ENCODE results near the gene CUX1.
A peak's percentile ranks its signal among the peaks of the same experiment; 100 is the strongest.
"Not testable (repeated sequence)": the region's sequence is repeated elsewhere in the genome, so short reads cannot be mapped to it uniquely, and the experiment has no call there.

Gene CUX1

GRCh38 chr7:101859411-101860106 lies 42.1 kb downstream of the CUX1 start:
- H3K4me3 Mint-ChIP-seq = no peak overlapping the region
- no peaks in the 10 kb centered on the region for H3K27me3 Mint-ChIP-seq
- H3K4me1 Mint-ChIP-seq (ENCODE audit: low read depth) = peaks cover 64% of the 10 kb centered on the region
- no peaks in the 10 kb centered on the region for H3K9me3 Mint-ChIP-seq
- intact Hi-C loops (cut with micrococcal nuclease) = no loop called here
- H3K27ac Mint-ChIP-seq = peak overlapping the region; percentile 12
- H3K36me3 Mint-ChIP-seq (ENCODE audit: low read depth) = peaks cover 15% of the 10 kb centered on the region

GRCh38 chr7:101860316-101861217 lies 43.1 kb downstream of the CUX1 start:
- intact Hi-C loops (cut with micrococcal nuclease) = no loop called here
- H3K36me3 Mint-ChIP-seq (ENCODE audit: low read depth) = peaks cover 20% of the 10 kb centered on the region
- peaks cover 54% of the 10 kb centered on the region for H3K4me1 Mint-ChIP-seq (ENCODE audit: low read depth)
- H3K4me3 Mint-ChIP-seq = no peak overlapping the region
- H3K27me3 Mint-ChIP-seq = no peaks in the 10 kb centered on the region
- H3K27ac Mint-ChIP-seq = peak overlapping the region; percentile 12
- H3K9me3 Mint-ChIP-seq = no peaks in the 10 kb centered on the region

- no peaks in the 10 kb centered on the region for H3K27me3 Mint-ChIP-seq
- H3K4me1 Mint-ChIP-seq (ENCODE audit: low read depth) = peaks cover 51% of the 10 kb centered on the region
These were observed 43.9 kb downstream of the CUX1 start for GRCh38 chr7:101861218-101861775.

GRCh38 chr7:101862280-101863220 lies 45.1 kb downstream of the CUX1 start:
- intact Hi-C loops (cut with micrococcal nuclease) = no loop called here
- Mint-ChIP-seq H3K4me3 (no peak overlapping the region), H3K9me3 (no peaks in the 10 kb centered on the region)

More at GRCh38 chr7:101861218-101861775, 43.9 kb downstream of the CUX1 start:
- Mint-ChIP-seq H3K36me3 (ENCODE audit: low read depth) (peaks cover 24% of the 10 kb centered on the region), H3K4me3 (no peak overlapping the region), H3K9me3 (no peaks in the 10 kb centered on the region), H3K27ac (no peak overlapping the region)
- intact Hi-C loops (cut with micrococcal nuclease) = no loop called here

GRCh38 chr7:101863598-101863997 lies 46.2 kb downstream of the CUX1 start:
- Mint-ChIP-seq H3K9me3 (no peaks in the 10 kb centered on the region), H3K36me3 (ENCODE audit: low read depth) (peaks cover 33% of the 10 kb centered on the region), H3K4me1 (ENCODE audit: low read depth) (peaks cover 34% of the 10 kb centered on the region), H3K4me3 (no peak overlapping the region), H3K27me3 (no peaks in the 10 kb centered on the region), H3K27ac (no peak overlapping the region)
- intact Hi-C loops (cut with micrococcal nuclease) = no loop called here

More at GRCh38 chr7:101862280-101863220, 45.1 kb downstream of the CUX1 start:
- no peaks in the 10 kb centered on the region for H3K27me3 Mint-ChIP-seq
- peaks cover 40% of the 10 kb centered on the region for H3K4me1 Mint-ChIP-seq (ENCODE audit: low read depth)
- H3K36me3 Mint-ChIP-seq (ENCODE audit: low read depth) = peaks cover 32% of the 10 kb centered on the region
- H3K27ac Mint-ChIP-seq = no peak overlapping the region

GRCh38 chr7:101864039-101864438 lies 46.6 kb downstream of the CUX1 start:
- H3K4me1 Mint-ChIP-seq (ENCODE audit: low read depth) = peaks cover 39% of the 10 kb centered on the region
- intact Hi-C loops (cut with micrococcal nuclease) = no loop called here
- no peak overlapping the region for H3K4me3 Mint-ChIP-seq
- H3K27ac Mint-ChIP-seq = no peak overlapping the region
- no peaks in the 10 kb centered on the region for H3K9me3 Mint-ChIP-seq
- H3K27me3 Mint-ChIP-seq = no peaks in the 10 kb centered on the region
- H3K36me3 Mint-ChIP-seq (ENCODE audit: low read depth) = peaks cover 37% of the 10 kb centered on the region

- Mint-ChIP-seq H3K36me3 (ENCODE audit: low read depth) (peaks cover 40% of the 10 kb centered on the region), H3K27ac (no peak overlapping the region), H3K4me1 (ENCODE audit: low read depth) (peaks cover 40% of the 10 kb centered on the region), H3K27me3 (no peaks in the 10 kb centered on the region), H3K9me3 (no peaks in the 10 kb centered on the region), H3K4me3 (no peak overlapping the region)
- intact Hi-C loops (cut with micrococcal nuclease) = no loop called here
These were observed 47.6 kb downstream of the CUX1 start for GRCh38 chr7:101865031-101865430.

- Mint-ChIP-seq H3K4me1 (ENCODE audit: low read depth) (peaks cover 41% of the 10 kb centered on the region), H3K4me3 (no peak overlapping the region), H3K9me3 (no peaks in the 10 kb centered on the region), H3K36me3 (ENCODE audit: low read depth) (peaks cover 36% of the 10 kb centered on the region), H3K27me3 (no peaks in the 10 kb centered on the region), H3K27ac (no peak overlapping the region)
- intact Hi-C loops (cut with micrococcal nuclease) = no loop called here
These were observed 48.0 kb downstream of the CUX1 start for GRCh38 chr7:101865455-101865854.

GRCh38 chr7:101866328-101866727 lies 48.9 kb downstream of the CUX1 start:
- intact Hi-C loops (cut with micrococcal nuclease) = no loop called here
- Mint-ChIP-seq H3K4me3 (no peak overlapping the region), H3K27me3 (no peaks in the 10 kb centered on the region), H3K9me3 (no peaks in the 10 kb centered on the region), H3K4me1 (ENCODE audit: low read depth) (peaks cover 41% of the 10 kb centered on the region), H3K27ac (no peak overlapping the region), H3K36me3 (ENCODE audit: low read depth) (peaks cover 30% of the 10 kb centered on the region)

- no peaks in the 10 kb centered on the region for H3K27me3 Mint-ChIP-seq
- H3K4me1 Mint-ChIP-seq (ENCODE audit: low read depth) = peaks cover 42% of the 10 kb centered on the region
- no peak overlapping the region for H3K27ac Mint-ChIP-seq
- H3K36me3 Mint-ChIP-seq (ENCODE audit: low read depth) = peaks cover 30% of the 10 kb centered on the region
- no peaks in the 10 kb centered on the region for H3K9me3 Mint-ChIP-seq
- no peak overlapping the region for H3K4me3 Mint-ChIP-seq
- intact Hi-C loops (cut with micrococcal nuclease) = no loop called here
These were observed 49.8 kb downstream of the CUX1 start for GRCh38 chr7:101867265-101867664.

GRCh38 chr7:101867681-101868080 lies 50.3 kb downstream of the CUX1 start:
- H3K27ac Mint-ChIP-seq; H3K27me3 Mint-ChIP-seq; intact Hi-C loops (cut with micrococcal nuclease); H3K4me3 Mint-ChIP-seq; H3K9me3 Mint-ChIP-seq: not testable (repeated sequence)
- Mint-ChIP-seq H3K4me1 (ENCODE audit: low read depth) (peaks cover 38% of the 10 kb centered on the region), H3K36me3 (ENCODE audit: low read depth) (peaks cover 30% of the 10 kb centered on the region)

- Mint-ChIP-seq H3K36me3 (ENCODE audit: low read depth) (peaks cover 25% of the 10 kb centered on the region), H3K27me3 (no peaks in the 10 kb centered on the region), H3K9me3 (no peaks in the 10 kb centered on the region), H3K4me3 (no peak overlapping the region), H3K4me1 (ENCODE audit: low read depth) (peaks cover 34% of the 10 kb centered on the region), H3K27ac (peak overlapping the region; percentile 8)
- intact Hi-C loops (cut with micrococcal nuclease) = no loop called here
These were observed 50.9 kb downstream of the CUX1 start for GRCh38 chr7:101868191-101868950.
